A549 (cell line): ENCODE measurements around the gene KHNYN. TPM values are rescaled to one million over a fixed set of nuclear protein-coding genes. Genes with fewer than 3 reads are reported as not detected.

Source experiments
- ATAC-seq, 2 experiments: fragments of 200-7000 bp in 1 of 2; fragments of >200 bp in 1 of 2; cut with Nextera tagmentation in 1 of 2; cut with Tn5 transposase in 1 of 2; 3 replicates each; pipeline versions ENCODE4 v1.8.0 to v1.9.1; 2018 to 2020; ENCODE audit warnings: mild to moderate bottlenecking in 1 of 2, moderate library complexity in 1 of 2
- CTCF ChIA-PET: fragments of 300-600 bp; sonication (Branson Sonifier 250); formaldehyde crosslinking; extraction: SDS; loops from one replicate; lab custom pipeline; 2021; ENCODE audit warnings: antibody characterized with exemption, inconsistent platforms; lab: Yijun Ruan, JAX
- POLR2A ChIA-PET: fragments of 350-600 bp; formaldehyde crosslinking; extraction: SDS; loops from one replicate; lab custom pipeline; 2021; ENCODE audit warnings: antibody characterized with exemption, inconsistent platforms; lab: Yijun Ruan, JAX
- DNase-seq, 2 experiments: peaks; one replicate each; pipeline versions ENCODE4 v3.0.0 to v3.0.0-alpha.2; 2011 to 2016; ENCODE audit warnings: low read depth in 1 of 2, low spot score in 1 of 2
- FAIRE-seq: peaks from 2 replicates; lab custom pipeline; 2011; peaks lifted over from hg19 to GRCh38; lab: Jason Lieb, UNC
- H3K27ac ChIP-seq, 2 experiments: fragments of >200 bp; sonication (Bioruptor Twin); formaldehyde crosslinking; 3 replicates each; pipeline ENCODE4 v1.5.1; 2016 to 2017
- H3K4me1 ChIP-seq: fragments of >200 bp; sonication (Bioruptor Twin); formaldehyde crosslinking; 3 replicates; pipeline ENCODE4 v1.6.1; 2016
- H3K4me2 ChIP-seq: fragments of >200 bp; sonication (Bioruptor Twin); formaldehyde crosslinking; 3 replicates; pipeline ENCODE4 v1.6.1; 2016
- H3K4me3 ChIP-seq: fragments of >200 bp; sonication (Bioruptor Twin); formaldehyde crosslinking; 3 replicates; pipeline ENCODE4 v1.5.1; 2016
- H3K9me3 ChIP-seq: fragments of >200 bp; sonication (Bioruptor Twin); formaldehyde crosslinking; 3 replicates; pipeline ENCODE4 v1.6.1; 2016
- ATOH8 ChIP-seq: fragments of 250-450 bp; sonication (Bioruptor Pico); IDR thresholded peaks from 2 replicates; pipeline ENCODE4 v1.5.0; 2020; ENCODE audit warnings: low read depth, mild to moderate bottlenecking, moderate library complexity
- BCL3 ChIP-seq: fragments of >200 bp; sonication (Bioruptor Twin); formaldehyde crosslinking; IDR thresholded peaks from 3 replicates; pipeline ENCODE4 v1.6.1; 2016
- EHMT2 ChIP-seq: fragments of 200-600 bp; sonication (generic); IDR thresholded peaks from 2 replicates; pipeline ENCODE4 v1.6.1; 2016; ENCODE audit warnings: antibody characterized with exemption, low read depth, mild to moderate bottlenecking, moderate library complexity
- FOXS1 ChIP-seq: fragments of 250-450 bp; sonication (Bioruptor Pico); IDR thresholded peaks from 2 replicates; pipeline ENCODE4 v1.5.0; 2020; ENCODE audit warnings: mild to moderate bottlenecking, moderate library complexity
- HES2 ChIP-seq: fragments of >200 bp; sonication (Bioruptor Twin); formaldehyde crosslinking; IDR thresholded peaks from 2 replicates; pipeline ENCODE4 v1.6.1; 2016
- HEYL ChIP-seq: fragments of 250-450 bp; sonication (Bioruptor Pico); IDR thresholded peaks from 2 replicates; pipeline ENCODE4 v1.8.0; 2021; ENCODE audit warnings: mild to moderate bottlenecking, moderate library complexity
- HOXB5 ChIP-seq: fragments of 250-450 bp; sonication (Bioruptor Pico); IDR thresholded peaks from 2 replicates; pipeline ENCODE4 v1.5.0; 2020; ENCODE audit warnings: mild to moderate bottlenecking, moderate library complexity
- JUN ChIP-seq, 2 experiments: fragments of >200 bp; sonication (Bioruptor Twin); formaldehyde crosslinking; IDR thresholded peaks; 2 replicates in 1 of 2; 3 replicates in 1 of 2; pipeline ENCODE4 v1.6.1; 2016 to 2017
- KDM1A ChIP-seq: fragments of 200-600 bp; sonication (generic); IDR thresholded peaks from 2 replicates; pipeline ENCODE4 v1.6.1; 2016; ENCODE audit warnings: low read depth, mild to moderate bottlenecking
- NFE2L2 ChIP-seq: fragments of 150-350 bp; conservative IDR thresholded peaks from 2 replicates; pipeline ENCODE4 v1.6.1; 2014; ENCODE audit warnings: low read length
- NR3C1 ChIP-seq: fragments of >200 bp; sonication (Bioruptor Twin); formaldehyde crosslinking; IDR thresholded peaks from 3 replicates; pipeline ENCODE4 v1.6.1; 2017
- POLR2A ChIP-seq: IDR thresholded peaks from 2 replicates; pipeline ENCODE4 v1.6.1; 2012; ENCODE audit warnings: mild to moderate bottlenecking, low read length
- RARB ChIP-seq: fragments of 250-450 bp; sonication (Bioruptor Pico); IDR thresholded peaks from 2 replicates; pipeline ENCODE4 v1.8.0; 2021; ENCODE audit warnings: mild to moderate bottlenecking, moderate library complexity
- SMC3 ChIP-seq: fragments of >200 bp; sonication (Bioruptor Twin); formaldehyde crosslinking; IDR thresholded peaks from 3 replicates; pipeline ENCODE4 v1.6.1; 2018; ENCODE audit warnings: inconsistent platforms
- ZSCAN20 ChIP-seq: fragments of 250-450 bp; sonication (Bioruptor Pico); IDR thresholded peaks from 2 replicates; pipeline ENCODE4 v1.8.0; 2022; ENCODE audit warnings: mild to moderate bottlenecking, moderate library complexity
- WGBS: methylation state at CpG from one replicate; pipeline ENCODE4 v1.1.6; 2017; ENCODE audit errors: missing lambda C conversion rate; 5-methylcytosine and 5-hydroxymethylcytosine counted together
- polyA plus RNA-seq, 4 experiments: library from polyadenylated mRNA; depleted of rRNA in 3 of 4; stranded (reverse); fragments of >200 nt; fragmentation: RNase III in 1 of 4; extraction: RNeasy Plus Mini Kit Qiagen cat#74134 plus additional on column Dnase treatment in 1 of 4; gene quantifications; 2 replicates in 3 of 4; 3 replicates in 1 of 4; pipeline ENCODE4 v1.2.3, GENCODE V29; 2011 to 2017

The KHNYN gene
- polyA plus RNA-seq, 2 of the 4 experiments (the other 2 are of a cell fraction), result 19.0 to 26.4 TPM

- CTCF ChIA-PET, result interaction anchor here (17.0 to 18.0 kb wide), 2 partner anchors 16 to 109 kb away, joined by 254 to 1142 read pairs; partner anchors contain the start of genes ADCY4, CIDEB, DHRS1 and LTB4R
- 87% methylated on average over 11 of the region's 18 CpGs for WGBS
- no peaks in the 10 kb centered on the region for H3K9me3 ChIP-seq
- no peak for ATAC-seq
- POLR2A ChIA-PET, result interaction anchor here (1.6 to 3.6 kb wide), 4 partner anchors 57 to 213 kb away, joined by 3 to 66 read pairs (median 14); partner anchors contain the start of gene MDP1
- FAIRE-seq, result no peak
- H3K27ac ChIP-seq, result peak overlapping the region; percentile 97 to 99
- no peak for DNase-seq
- no peak for TF ChIP-seq ZSCAN20 (CRISPR knock-in tag)
- no peak for TF ChIP-seq NR3C1
- TF ChIP-seq ATOH8 (CRISPR knock-in tag), result no peak
- TF ChIP-seq RARB, result no peak
- no peak for TF ChIP-seq HES2
- TF ChIP-seq SMC3, result no peak
- no peak for TF ChIP-seq EHMT2
- no peak for TF ChIP-seq NFE2L2
- no peak; the same call in 1 of the 2 replicates for TF ChIP-seq POLR2A
- H3K4me3 ChIP-seq, result no peak overlapping the region
- peaks cover 25% of the 10 kb centered on the region for H3K4me1 ChIP-seq
- H3K4me2 ChIP-seq, result peak overlapping the region; percentile 88
These were observed 943 bp upstream of the KHNYN start for GRCh38 chr14:24428628-24429394.

GRCh38 chr14:24430143-24430681 lies 458 bp downstream of the KHNYN start:
- peaks cover 23% of the 10 kb centered on the region for H3K4me1 ChIP-seq
- POLR2A ChIA-PET, result interaction anchor here (0.6 to 3.6 kb wide), 31 partner anchors 9 to 1202 kb away, joined by 3 to 66 read pairs (median 5); partner anchors contain the start of genes CIDEB, DHRS1, MDP1 and NOP9
- WGBS, result 3% methylated on average over 5 of the region's 28 CpGs
- DNase-seq (peak; percentile 74 to 75), FAIRE-seq (no peak), ATAC-seq (peak; percentile 73 to 80)
- peak overlapping the region; percentile 88 for H3K4me2 ChIP-seq
- no peaks in the 10 kb centered on the region for H3K9me3 ChIP-seq
- no peak for TF ChIP-seq HOXB5 (CRISPR knock-in tag)
- peak in 1 of 2 experiments; percentile 83; a peak in 3 of 5 replicates for TF ChIP-seq JUN (IDR thresholded peaks at IDR 0.05)
- 0 out of 3 replicates have a peak, but pooled peaks have one; percentile 5 for TF ChIP-seq BCL3
- no peak for TF ChIP-seq HEYL
- H3K27ac ChIP-seq, result peak overlapping the region; percentile 97 to 99
- CTCF ChIA-PET, result interaction anchor here (0.9 to 18.0 kb wide), 14 partner anchors 11 to 188 kb away, joined by 3 to 1142 read pairs (median 18); partner anchors contain the start of genes ADCY4, CIDEB, DHRS1 and LTB4R
- H3K4me3 ChIP-seq, result peak overlapping the region; percentile 86

- CTCF ChIA-PET, result interaction anchor here (0.5 to 18.0 kb wide), 40 partner anchors 8 to 1869 kb away, joined by 3 to 1142 read pairs (median 4); partner anchors contain the start of genes ADCY4, CIDEB, DHRS1 and LTB4R
These were observed 1.2 kb downstream of the KHNYN start for GRCh38 chr14:24430682-24431568.

More at GRCh38 chr14:24430682-24431568, 1.2 kb downstream of the KHNYN start:
- 0 out of 2 replicates have a peak, but pooled peaks have one; percentile 31 for TF ChIP-seq KDM1A
- TF ChIP-seq FOXS1 (CRISPR knock-in tag), result no peak
- no peak for TF ChIP-seq RARB
- no peaks in the 10 kb centered on the region for H3K9me3 ChIP-seq
- H3K4me3 ChIP-seq, result peak overlapping the region; percentile 86
- peak; percentile 52 to 63 for ATAC-seq
- no peak for DNase-seq
- peak overlapping the region; percentile 97 to 99 for H3K27ac ChIP-seq
- POLR2A ChIA-PET, result interaction anchor here (0.6 to 3.6 kb wide), 22 partner anchors 9 to 218 kb away, joined by 3 to 66 read pairs (median 6); partner anchors contain the start of genes CHMP4A, CIDEB, DHRS1 and NOP9
- no peak for FAIRE-seq
- peak overlapping the region; percentile 88 for H3K4me2 ChIP-seq
- H3K4me1 ChIP-seq, result peaks cover 16% of the 10 kb centered on the region
- WGBS, result 19% methylated on average over 10 of the region's 19 CpGs
